ENCODE data around the gene EFNB3.
A peak's percentile ranks its signal among the peaks of the same experiment; 100 is the strongest.

DNA sequence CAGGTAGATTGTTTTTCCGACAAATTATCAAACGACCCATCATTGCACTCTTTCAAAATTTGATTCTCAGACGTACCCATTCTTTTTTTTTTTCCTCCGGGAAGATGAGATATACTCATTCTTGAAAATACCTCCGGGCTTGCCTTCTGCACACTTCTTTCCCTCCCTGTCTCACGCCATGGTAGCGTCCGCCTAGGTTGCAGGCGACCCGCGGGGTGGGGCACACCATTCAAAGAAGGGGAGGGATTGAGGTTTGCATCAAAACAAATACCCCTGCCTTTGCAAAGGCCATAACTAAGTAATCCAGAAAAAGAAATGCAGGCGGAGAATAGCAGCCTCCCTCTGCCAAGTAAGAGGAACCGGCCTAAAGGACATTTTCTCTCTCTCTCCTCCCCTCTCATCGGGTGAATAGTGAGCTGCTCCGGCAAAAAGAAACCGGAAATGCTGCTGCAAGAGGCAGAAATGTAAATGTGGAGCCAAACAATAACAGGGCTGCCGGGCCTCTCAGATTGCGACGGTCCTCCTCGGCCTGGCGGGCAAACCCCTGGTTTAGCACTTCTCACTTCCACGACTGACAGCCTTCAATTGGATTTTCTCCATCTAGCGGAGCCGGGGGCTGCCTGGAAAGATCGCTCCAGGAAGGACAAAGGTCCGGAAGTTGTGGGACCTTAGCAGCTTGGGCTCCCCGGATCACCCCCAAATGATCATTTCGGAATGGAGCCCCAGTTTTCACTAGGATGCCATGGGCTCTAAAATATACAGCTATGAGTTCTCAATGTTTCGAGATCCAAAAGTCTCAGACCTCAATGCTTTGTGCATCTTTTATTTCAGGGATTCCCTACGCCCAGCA lies 18.6 kb upstream of the EFNB3 start:
- TF ChIP-seq POLR2AphosphoS5 (IDR thresholded peaks at IDR 0.05; ENCODE audit: borderline replicate concordance, low read depth, low read length) = peak; percentile 55
- no peak for TF ChIP-seq EZH2 (IDR thresholded peaks at IDR 0.05)
- no peak for TF ChIP-seq FOXP2 (optimal IDR thresholded peaks at IDR 0.05; ENCODE audit: control extremely low read depth, extremely low read length, insufficient read depth)

All from SK-N-MC (cell line).